GM21576 (cell line): ENCODE data around the gene RPP30.
"Not testable (repeated sequence)": the region's sequence is repeated elsewhere in the genome, so short reads cannot be mapped to it uniquely, and the experiment has no call there.

Source experiments
- ATAC-seq: cut with Tn5 transposase; IDR thresholded peaks from one replicate; pipeline ENCODE4 v1.9.1; 2021; ENCODE audit warnings: mild to moderate bottlenecking, moderate library complexity; ENCODE audit not compliant: unreplicated experiment

The RPP30 gene

GRCh38 chr10:90871279-90871765, 452 bp upstream of the RPP30 start:
- ATAC-seq: peak; percentile 44

- peak; percentile 11 for ATAC-seq
Measured at GRCh38 chr10:90872648-90873020, 860 bp downstream of the RPP30 start.

- no peak for ATAC-seq
Measured at GRCh38 chr10:90879062-90879461, 7.3 kb downstream of the RPP30 start.

GRCh38 chr10:90880059-90880719, 8.4 kb downstream of the RPP30 start:
- ATAC-seq: not testable (repeated sequence)

- no peak for ATAC-seq
Measured at GRCh38 chr10:90884431-90884830, 12.7 kb downstream of the RPP30 start.

GRCh38 chr10:90885176-90885575, 13.4 kb downstream of the RPP30 start:
- no peak for ATAC-seq

- no peak for ATAC-seq
Measured at GRCh38 chr10:90887555-90887954, 15.8 kb downstream of the RPP30 start.

GRCh38 chr10:90888387-90888786, 16.6 kb downstream of the RPP30 start:
- ATAC-seq: no peak

- no peak for ATAC-seq
Measured at GRCh38 chr10:90889636-90890035, 17.9 kb downstream of the RPP30 start.

- ATAC-seq: no peak
Measured at GRCh38 chr10:90890347-90890746, 18.6 kb downstream of the RPP30 start.

- no peak for ATAC-seq
Measured at GRCh38 chr10:90893190-90893589, 21.4 kb downstream of the RPP30 start.

GRCh38 chr10:90896916-90897315, 25.1 kb downstream of the RPP30 start:
- not testable (repeated sequence) for ATAC-seq

- ATAC-seq: no peak
Measured at GRCh38 chr10:90905925-90906324, 34.2 kb downstream of the RPP30 start.

- no peak for ATAC-seq
Measured at GRCh38 chr10:90906596-90906995, 34.8 kb downstream of the RPP30 start.

- ATAC-seq: peak; percentile 76
Measured at GRCh38 chr10:90911133-90912051, 39.6 kb downstream of the RPP30 start.

GRCh38 chr10:90912174-90912573, 40.4 kb downstream of the RPP30 start:
- no peak for ATAC-seq

- ATAC-seq: no peak
Measured at GRCh38 chr10:90912854-90913479, 41.2 kb downstream of the RPP30 start.

- no peak for ATAC-seq
Measured at GRCh38 chr10:90913774-90914420, 42.1 kb downstream of the RPP30 start.

GRCh38 chr10:90914992-90915765, 43.4 kb downstream of the RPP30 start:
- ATAC-seq: no peak

- ATAC-seq: no peak
Measured at GRCh38 chr10:90915766-90916075, 43.9 kb downstream of the RPP30 start.
